B cell (primary cell): ENCODE results near the gene TBC1D1.

Experiments
- EZH2 ChIP-seq: IDR thresholded peaks from 2 replicates; pipeline ENCODE4 v1.6.1; 2012; ENCODE audit warnings: borderline replicate concordance, low read depth, mild to moderate bottlenecking, moderate library complexity, low read length; ENCODE audit not compliant: insufficient read depth, poor library complexity, severe bottlenecking
- TF ChIP-seq, protein P1 (sequence below): fragments of 200-600 bp; IDR thresholded peaks from one replicate; pipeline ENCODE4 v1.8.0; 2022; ENCODE audit warnings: antibody characterized with exemption, mild to moderate bottlenecking

DNA sequence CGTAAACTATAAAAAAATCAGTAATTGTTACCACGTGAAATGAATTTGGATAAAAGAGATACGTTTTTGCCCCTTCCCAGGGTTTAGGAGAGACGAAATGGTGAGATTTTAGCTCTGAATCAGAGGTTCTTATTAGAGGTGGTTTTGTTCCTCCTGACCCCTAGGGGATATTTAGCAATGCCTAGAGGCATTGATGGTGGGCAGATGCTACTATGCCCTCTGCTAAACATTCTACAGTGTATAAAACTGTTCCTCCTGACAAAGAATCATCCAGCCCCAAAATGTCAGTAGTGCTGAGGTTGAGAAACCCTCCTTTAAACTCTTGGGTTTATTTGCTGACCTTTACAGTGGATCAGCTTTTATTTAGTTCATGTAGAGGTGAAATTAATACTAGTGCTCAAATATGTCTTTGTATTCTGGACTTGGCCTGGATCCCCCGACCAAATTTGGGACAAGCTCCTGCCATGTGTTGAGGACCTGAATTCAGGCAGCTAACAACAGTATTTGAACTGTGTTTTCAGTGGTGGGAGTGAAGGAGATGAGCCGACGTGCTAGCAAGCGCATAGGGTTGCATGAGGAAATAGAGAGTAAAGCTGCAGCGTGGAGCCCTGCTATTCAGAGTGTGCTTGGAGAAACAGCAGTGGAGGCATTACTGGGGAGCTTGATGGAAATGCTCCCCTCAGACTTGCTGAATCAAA is 195.4 kb downstream of the TBC1D1 start:
- TF ChIP-seq, protein P1, sequence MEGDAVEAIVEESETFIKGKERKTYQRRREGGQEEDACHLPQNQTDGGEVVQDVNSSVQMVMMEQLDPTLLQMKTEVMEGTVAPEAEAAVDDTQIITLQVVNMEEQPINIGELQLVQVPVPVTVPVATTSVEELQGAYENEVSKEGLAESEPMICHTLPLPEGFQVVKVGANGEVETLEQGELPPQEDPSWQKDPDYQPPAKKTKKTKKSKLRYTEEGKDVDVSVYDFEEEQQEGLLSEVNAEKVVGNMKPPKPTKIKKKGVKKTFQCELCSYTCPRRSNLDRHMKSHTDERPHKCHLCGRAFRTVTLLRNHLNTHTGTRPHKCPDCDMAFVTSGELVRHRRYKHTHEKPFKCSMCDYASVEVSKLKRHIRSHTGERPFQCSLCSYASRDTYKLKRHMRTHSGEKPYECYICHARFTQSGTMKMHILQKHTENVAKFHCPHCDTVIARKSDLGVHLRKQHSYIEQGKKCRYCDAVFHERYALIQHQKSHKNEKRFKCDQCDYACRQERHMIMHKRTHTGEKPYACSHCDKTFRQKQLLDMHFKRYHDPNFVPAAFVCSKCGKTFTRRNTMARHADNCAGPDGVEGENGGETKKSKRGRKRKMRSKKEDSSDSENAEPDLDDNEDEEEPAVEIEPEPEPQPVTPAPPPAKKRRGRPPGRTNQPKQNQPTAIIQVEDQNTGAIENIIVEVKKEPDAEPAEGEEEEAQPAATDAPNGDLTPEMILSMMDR = no peak
- TF ChIP-seq EZH2 = no peak
